ENCODE measurements around the gene SHROOM2.

SHROOM2 gene

GRCh38 chrX:9909254-9909653 lies 123.0 kb downstream of the SHROOM2 start:
- H3K4me2 ChIP-seq (ENCODE audit: low read depth, low read length) = no peak overlapping the region
- no peaks in the 10 kb centered on the region for H3K4me1 ChIP-seq (ENCODE audit: low read length)
- no peak overlapping the region for H3K4me3 ChIP-seq (ENCODE audit: low read length)
- no peaks in the 10 kb centered on the region for H3K9me2 ChIP-seq (replicated peaks; ENCODE audit: insufficient read depth, low read length)
- H3K36me3 ChIP-seq (replicated peaks; ENCODE audit: insufficient read depth, low read length) = no peaks in the 10 kb centered on the region
- no peak for TF ChIP-seq EZH2phosphoT487 (IDR thresholded peaks at IDR 0.05; ENCODE audit: low read length)
- TF ChIP-seq CTCF (IDR thresholded peaks at IDR 0.05; ENCODE audit: low read length) = no peak
- no peak for TF ChIP-seq EZH2 (optimal IDR thresholded peaks at IDR 0.05; ENCODE audit: low read depth, low read length)
- H3K9me3 ChIP-seq (replicated peaks; ENCODE audit: insufficient read depth, low read length) = no peaks in the 10 kb centered on the region
- no peak overlapping the region for H2AFZ ChIP-seq (ENCODE audit: low read length)
- H3K27ac ChIP-seq (ENCODE audit: low read length) = no peak overlapping the region
- no peak overlapping the region for H3K9ac ChIP-seq (ENCODE audit: low read length)
- DNase-seq = no peak
- no peaks in the 10 kb centered on the region for H4K20me1 ChIP-seq (ENCODE audit: insufficient read depth, low read length)
- no peaks in the 10 kb centered on the region for H3K79me2 ChIP-seq (ENCODE audit: low read length)
- no peaks in the 10 kb centered on the region for H3F3A ChIP-seq (ENCODE audit: insufficient read depth, low read length)
- H3K27me3 ChIP-seq (replicated peaks; ENCODE audit: insufficient read depth, low read length) = no peaks in the 10 kb centered on the region

- H3K36me3 ChIP-seq (replicated peaks; ENCODE audit: insufficient read depth, low read length) = no peaks in the 10 kb centered on the region
- no peaks in the 10 kb centered on the region for H4K20me1 ChIP-seq (ENCODE audit: insufficient read depth, low read length)
- H3K4me2 ChIP-seq (ENCODE audit: low read depth, low read length) = no peak overlapping the region
- H3K79me2 ChIP-seq (ENCODE audit: low read length) = no peaks in the 10 kb centered on the region
- H2AFZ ChIP-seq (ENCODE audit: low read length) = no peak overlapping the region
- DNase-seq = no peak
- H3K4me1 ChIP-seq (ENCODE audit: low read length) = no peaks in the 10 kb centered on the region
- H3K27ac ChIP-seq (ENCODE audit: low read length) = no peak overlapping the region
- H3K9ac ChIP-seq (ENCODE audit: low read length) = no peak overlapping the region
- H3K27me3 ChIP-seq (replicated peaks; ENCODE audit: insufficient read depth, low read length) = no peaks in the 10 kb centered on the region
- no peaks in the 10 kb centered on the region for H3K9me2 ChIP-seq (replicated peaks; ENCODE audit: insufficient read depth, low read length)
- H3F3A ChIP-seq (ENCODE audit: insufficient read depth, low read length) = no peaks in the 10 kb centered on the region
- no peaks in the 10 kb centered on the region for H3K9me3 ChIP-seq (replicated peaks; ENCODE audit: insufficient read depth, low read length)
- no peak overlapping the region for H3K4me3 ChIP-seq (ENCODE audit: low read length)
- TF ChIP-seq EZH2 (optimal IDR thresholded peaks at IDR 0.05; ENCODE audit: low read depth, low read length) = no peak
- TF ChIP-seq EZH2phosphoT487 (IDR thresholded peaks at IDR 0.05; ENCODE audit: low read length) = no peak
- TF ChIP-seq CTCF (IDR thresholded peaks at IDR 0.05; ENCODE audit: low read length) = no peak
Measured at GRCh38 chrX:9911487-9911886, 125.3 kb downstream of the SHROOM2 start.

GRCh38 chrX:9912351-9913145 lies 126.3 kb downstream of the SHROOM2 start:
- Histone ChIP-seq H3K9me3 (replicated peaks; ENCODE audit: insufficient read depth, low read length) (no peaks in the 10 kb centered on the region), H3K79me2 (ENCODE audit: low read length) (no peaks in the 10 kb centered on the region), H2AFZ (ENCODE audit: low read length) (no peak overlapping the region), H3K9ac (ENCODE audit: low read length) (no peak overlapping the region), H3F3A (ENCODE audit: insufficient read depth, low read length) (no peaks in the 10 kb centered on the region), H4K20me1 (ENCODE audit: insufficient read depth, low read length) (no peaks in the 10 kb centered on the region), H3K4me2 (ENCODE audit: low read depth, low read length) (no peak overlapping the region), H3K4me3 (ENCODE audit: low read length) (no peak overlapping the region), H3K27me3 (replicated peaks; ENCODE audit: insufficient read depth, low read length) (no peaks in the 10 kb centered on the region), H3K9me2 (replicated peaks; ENCODE audit: insufficient read depth, low read length) (no peaks in the 10 kb centered on the region), H3K36me3 (replicated peaks; ENCODE audit: insufficient read depth, low read length) (no peaks in the 10 kb centered on the region), H3K4me1 (ENCODE audit: low read length) (no peaks in the 10 kb centered on the region), H3K27ac (ENCODE audit: low read length) (no peak overlapping the region)
- TF ChIP-seq CTCF (IDR thresholded peaks at IDR 0.05; ENCODE audit: low read length) (no peak), EZH2phosphoT487 (IDR thresholded peaks at IDR 0.05; ENCODE audit: low read length) (no peak), EZH2 (optimal IDR thresholded peaks at IDR 0.05; ENCODE audit: low read depth, low read length) (no peak)
- DNase-seq = no peak
